Endodermal cell (in vitro differentiated cells): ENCODE measurements around the gene HOXC11. TPM values are rescaled to one million over a fixed set of nuclear protein-coding genes. Genes with fewer than 3 reads are reported as not detected.

Experiments
- DNase-seq: peaks from one replicate; pipeline ENCODE4 v3.0.0-alpha.2; 2017
- H3K27ac ChIP-seq: 2 replicates; pipeline ENCODE4 v1.5.1; 2013; ENCODE audit warnings: mild to moderate bottlenecking, low read depth, low read length, moderate library complexity
- H3K27me3 ChIP-seq: 2 replicates; pipeline ENCODE4 v1.6.1; 2013; ENCODE audit warnings: mild to moderate bottlenecking, low read length, moderate library complexity; ENCODE audit not compliant: insufficient read depth, control insufficient read depth, poor library complexity, severe bottlenecking
- H3K36me3 ChIP-seq: 2 replicates; pipeline ENCODE4 v1.7.0; 2013; ENCODE audit warnings: mild to moderate bottlenecking, low read length, moderate library complexity; ENCODE audit not compliant: control insufficient read depth, insufficient read depth
- H3K4me1 ChIP-seq: one replicate; pipeline ENCODE4 v1.7.0; 2013; ENCODE audit warnings: low read length; ENCODE audit not compliant: control insufficient read depth, insufficient read depth
- H3K4me3 ChIP-seq: 2 replicates; pipeline ENCODE4 v1.5.1; 2013; ENCODE audit warnings: mild to moderate bottlenecking, low read length, moderate library complexity
- H3K9ac ChIP-seq: 2 replicates; pipeline ENCODE4 v1.6.1; 2013; ENCODE audit warnings: mild to moderate bottlenecking, low read length, moderate library complexity; ENCODE audit not compliant: poor library complexity, severe bottlenecking; ENCODE audit errors: extremely low read depth
- H3K9me3 ChIP-seq: 2 replicates; pipeline ENCODE4 v1.6.1; 2013; ENCODE audit warnings: mild to moderate bottlenecking, low read length, moderate library complexity; ENCODE audit not compliant: control insufficient read depth
- H3K27ac Mint-ChIP-seq: 2 replicates; pipeline ENCODE4 v1.8.0; 2020; ENCODE audit warnings: mixed read lengths
- H3K27me3 Mint-ChIP-seq: 2 replicates; pipeline ENCODE4 v1.8.0; 2021; ENCODE audit warnings: mild to moderate bottlenecking, mixed read lengths; ENCODE audit not compliant: insufficient read depth
- H3K36me3 Mint-ChIP-seq: 2 replicates; pipeline ENCODE4 v1.8.0; 2020; ENCODE audit warnings: low read depth, mixed read lengths
- H3K4me1 Mint-ChIP-seq: 2 replicates; pipeline ENCODE4 v1.8.0; 2020; ENCODE audit warnings: mixed read lengths
- H3K4me3 Mint-ChIP-seq: 2 replicates; pipeline ENCODE4 v1.8.0; 2020; ENCODE audit warnings: mild to moderate bottlenecking, moderate library complexity, mixed read lengths
- H3K9me3 Mint-ChIP-seq: 2 replicates; pipeline ENCODE4 v1.8.0; 2020; ENCODE audit warnings: mild to moderate bottlenecking, mixed read lengths
- CTCF ChIP-seq: fragments of 200-600 bp; sonication (generic); conservative IDR thresholded peaks from 2 replicates; pipeline ENCODE4 v1.5.0; 2021; ENCODE audit warnings: antibody characterized with exemption, mild to moderate bottlenecking
- WGBS, 2 experiments: methylation state at CpG; one replicate each; pipeline versions ENCODE4 v1.1.5 to v1.1.7; 2013; ENCODE audit warnings: missing lambda C conversion rate in 2 of 2, mixed read lengths in 1 of 2; ENCODE audit not compliant: insufficient coverage in 1 of 2, insufficient read length in 1 of 2; 5-methylcytosine and 5-hydroxymethylcytosine counted together
- total RNA-seq, 2 donors: library from RNA; stranded (reverse); fragmentation: NEBNext Ultra II Directional in 1 of 2; extraction: Animal tissue kit (Norgen Biotek cat#: 25700) in 1 of 2; gene quantifications; 2 replicates in 1 of 2; 3 replicates in 1 of 2; pipeline ENCODE4 v1.2.1, GENCODE V29; 2021

Gene HOXC11
- total RNA-seq, 2 donors from 2014 or later = not detected

- Histone ChIP-seq H3K4me3 (no peak overlapping the region), H3K9ac (no peak overlapping the region), H3K27ac (no peak overlapping the region), H3K9me3 (peaks cover 4% of the 10 kb centered on the region), H3K27me3 (peaks cover 100% of the 10 kb centered on the region), H3K36me3 (no peaks in the 10 kb centered on the region), H3K4me1 (no peaks in the 10 kb centered on the region)
- Mint-ChIP-seq H3K4me1 (no peaks in the 10 kb centered on the region), H3K27me3 (peaks cover 100% of the 10 kb centered on the region), H3K9me3 (peaks cover 2% of the 10 kb centered on the region), H3K36me3 (no peaks in the 10 kb centered on the region), H3K27ac (no peak overlapping the region), H3K4me3 (no peak overlapping the region)
- no peak for TF ChIP-seq CTCF
- 26 to 29% methylated on average over 13 to 31 of the region's 31 CpGs for WGBS, 2 experiments
- DNase-seq = peak; percentile 60
Observed at GRCh38 chr12:53928054-53928835, 44.7 kb upstream of the HOXC11 start.

- H3K4me1 Mint-ChIP-seq = no peaks in the 10 kb centered on the region
- no peak for DNase-seq
- H3K27ac Mint-ChIP-seq = no peak overlapping the region
- peaks cover 4% of the 10 kb centered on the region for H3K9me3 ChIP-seq
- H3K9me3 Mint-ChIP-seq = peaks cover 2% of the 10 kb centered on the region
- no peak for TF ChIP-seq CTCF
- H3K27ac ChIP-seq = no peak overlapping the region
- H3K9ac ChIP-seq = no peak overlapping the region
- peaks cover 100% of the 10 kb centered on the region for H3K27me3 Mint-ChIP-seq
- H3K4me3 ChIP-seq = no peak overlapping the region
- no peaks in the 10 kb centered on the region for H3K4me1 ChIP-seq
- H3K36me3 ChIP-seq = no peaks in the 10 kb centered on the region
- H3K4me3 Mint-ChIP-seq = no peak overlapping the region
- 33 to 43% methylated on average over 3 to 4 of the region's 4 CpGs for WGBS, 2 experiments
- peaks cover 100% of the 10 kb centered on the region for H3K27me3 ChIP-seq
- H3K36me3 Mint-ChIP-seq = no peaks in the 10 kb centered on the region
Observed at GRCh38 chr12:53929527-53929926, 43.4 kb upstream of the HOXC11 start.

GRCh38 chr12:53930591-53931255 is 42.2 kb upstream of the HOXC11 start:
- Histone ChIP-seq H3K4me3 (no peak overlapping the region), H3K4me1 (no peaks in the 10 kb centered on the region), H3K27me3 (peaks cover 100% of the 10 kb centered on the region), H3K9ac (no peak overlapping the region), H3K27ac (no peak overlapping the region), H3K36me3 (no peaks in the 10 kb centered on the region), H3K9me3 (peaks cover 4% of the 10 kb centered on the region)
- 30 to 36% methylated on average over 17 to 29 of the region's 30 CpGs for WGBS, 2 experiments
- H3K36me3 Mint-ChIP-seq = no peaks in the 10 kb centered on the region
- H3K9me3 Mint-ChIP-seq = peaks cover 2% of the 10 kb centered on the region
- H3K27me3 Mint-ChIP-seq = peaks cover 100% of the 10 kb centered on the region
- DNase-seq = peak; percentile 62
- H3K4me1 Mint-ChIP-seq = peaks cover 5% of the 10 kb centered on the region
- no peak overlapping the region for H3K27ac Mint-ChIP-seq
- TF ChIP-seq CTCF = no peak
- no peak overlapping the region for H3K4me3 Mint-ChIP-seq
